ENCODE data around the gene CFAP119. TPM values are rescaled to one million over a fixed set of nuclear protein-coding genes. Genes with fewer than 3 reads are reported as not detected.

Gene CFAP119
- polyA plus RNA-seq, 3 donors, result 2.4 to 25.3 (median 3.5) TPM

DNA sequence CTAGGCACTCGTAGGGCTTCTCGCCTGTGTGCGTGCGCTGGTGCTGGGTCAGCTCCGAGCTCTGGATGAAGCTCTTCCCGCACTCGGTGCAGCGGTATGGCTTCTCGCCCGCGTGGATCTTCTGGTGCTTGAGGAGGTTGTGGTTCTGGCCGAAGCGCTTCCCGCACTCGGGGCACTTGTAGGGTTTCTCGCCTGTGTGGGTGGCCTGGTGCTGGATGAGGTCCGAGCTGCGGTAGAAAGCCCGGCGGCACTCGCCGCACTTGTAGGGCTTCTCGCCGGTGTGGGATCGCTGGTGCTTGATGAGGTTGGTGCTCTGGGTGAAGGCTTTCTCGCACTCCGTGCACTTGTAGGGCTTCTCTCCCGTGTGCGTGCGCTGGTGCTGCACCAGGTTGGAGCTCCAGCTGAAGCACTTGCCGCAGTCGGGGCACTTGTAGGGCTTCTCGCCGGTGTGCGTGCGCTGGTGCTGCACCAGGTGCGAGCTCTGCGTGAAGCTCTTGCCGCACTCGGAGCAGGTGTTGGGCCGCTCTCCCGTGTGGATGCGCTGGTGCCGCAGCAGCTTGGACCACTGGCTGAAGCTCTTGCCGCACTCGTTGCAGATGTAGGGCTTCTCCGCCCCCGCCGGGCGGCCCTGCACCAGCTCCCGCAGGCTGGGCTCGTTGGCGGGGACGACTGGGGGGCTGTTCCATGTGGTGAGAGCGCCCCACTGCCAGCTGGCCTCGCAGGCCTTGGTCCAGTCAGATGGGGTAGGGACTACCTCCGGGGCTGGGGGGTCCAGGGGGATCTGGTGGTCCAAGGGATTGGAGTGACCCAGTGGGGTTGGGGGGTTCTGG is 21.6 kb upstream of the CFAP119 start:
- peaks cover 3 to 6% (median 4%) of the 10 kb centered on the region in 3 donors for H3K27me3 Mint-ChIP-seq (ENCODE audit: low read depth in 3 of 3)
- H3K36me3 Mint-ChIP-seq, result peaks cover 16 to 31% of the 10 kb centered on the region in 2 donors
- H3K4me3 Mint-ChIP-seq, result no peak overlapping the region
- Histone ChIP-seq H3K9me3 (replicated peaks in 1 of 2; ENCODE audit: control insufficient read depth in 1 of 2, insufficient read depth in 1 of 2, low read length in 2 of 2) (no peaks in the 10 kb centered on the region), H2AFZ (ENCODE audit: insufficient read depth, low read depth, low read length, poor library complexity, severe bottlenecking) (no peak overlapping the region), H3K4me1 (ENCODE audit: control insufficient read depth in 1 of 2, insufficient read depth in 2 of 2, low read length in 2 of 2) (peaks cover 31 to 37% of the 10 kb centered on the region in 2 donors), H3K4me3 (replicated peaks in 1 of 3; ENCODE audit: low read depth in 2 of 3, low read length in 3 of 3) (no peak overlapping the region), H3K27ac (ENCODE audit: low read depth in 1 of 2, low read length in 2 of 2) (no peak overlapping the region), H3K9ac (ENCODE audit: insufficient read depth, low read length, poor library complexity, severe bottlenecking) (no peak overlapping the region), H3K36me3 (replicated peaks in 1 of 2; ENCODE audit: control insufficient read depth in 1 of 2, insufficient read depth in 2 of 2, low read length in 2 of 2) (peaks cover 19 to 25% of the 10 kb centered on the region in 2 donors), H3K79me2 (ENCODE audit: insufficient read depth, low read length) (peaks cover 24% of the 10 kb centered on the region), H3K27me3 (ENCODE audit: control insufficient read depth in 2 of 2, insufficient read depth in 2 of 2, low read length in 2 of 2) (no peaks in the 10 kb centered on the region), H3K4me2 (replicated peaks; ENCODE audit: extremely low read depth, low read length, poor library complexity, severe bottlenecking) (no peak overlapping the region), H4K20me1 (ENCODE audit: insufficient read depth, low read length) (no peaks in the 10 kb centered on the region)
- no peak for DNase-seq
- H3K4me1 Mint-ChIP-seq, result peaks cover 53% of the 10 kb centered on the region
- TF ChIP-seq, protein P1, sequence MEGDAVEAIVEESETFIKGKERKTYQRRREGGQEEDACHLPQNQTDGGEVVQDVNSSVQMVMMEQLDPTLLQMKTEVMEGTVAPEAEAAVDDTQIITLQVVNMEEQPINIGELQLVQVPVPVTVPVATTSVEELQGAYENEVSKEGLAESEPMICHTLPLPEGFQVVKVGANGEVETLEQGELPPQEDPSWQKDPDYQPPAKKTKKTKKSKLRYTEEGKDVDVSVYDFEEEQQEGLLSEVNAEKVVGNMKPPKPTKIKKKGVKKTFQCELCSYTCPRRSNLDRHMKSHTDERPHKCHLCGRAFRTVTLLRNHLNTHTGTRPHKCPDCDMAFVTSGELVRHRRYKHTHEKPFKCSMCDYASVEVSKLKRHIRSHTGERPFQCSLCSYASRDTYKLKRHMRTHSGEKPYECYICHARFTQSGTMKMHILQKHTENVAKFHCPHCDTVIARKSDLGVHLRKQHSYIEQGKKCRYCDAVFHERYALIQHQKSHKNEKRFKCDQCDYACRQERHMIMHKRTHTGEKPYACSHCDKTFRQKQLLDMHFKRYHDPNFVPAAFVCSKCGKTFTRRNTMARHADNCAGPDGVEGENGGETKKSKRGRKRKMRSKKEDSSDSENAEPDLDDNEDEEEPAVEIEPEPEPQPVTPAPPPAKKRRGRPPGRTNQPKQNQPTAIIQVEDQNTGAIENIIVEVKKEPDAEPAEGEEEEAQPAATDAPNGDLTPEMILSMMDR (IDR thresholded peaks at IDR 0.05), result no peak
- peak overlapping the region in 1 of 7 donors; percentile 64 for H3K27ac Mint-ChIP-seq
- intact Hi-C loops (cut with micrococcal nuclease), result no loop called here
- peaks cover 0 to 2% (median 0%) of the 10 kb centered on the region in 7 donors for H3K9me3 Mint-ChIP-seq
- WGBS (ENCODE audit: insufficient coverage), result 97% methylated on average over 53 of the region's 57 CpGs

DNA sequence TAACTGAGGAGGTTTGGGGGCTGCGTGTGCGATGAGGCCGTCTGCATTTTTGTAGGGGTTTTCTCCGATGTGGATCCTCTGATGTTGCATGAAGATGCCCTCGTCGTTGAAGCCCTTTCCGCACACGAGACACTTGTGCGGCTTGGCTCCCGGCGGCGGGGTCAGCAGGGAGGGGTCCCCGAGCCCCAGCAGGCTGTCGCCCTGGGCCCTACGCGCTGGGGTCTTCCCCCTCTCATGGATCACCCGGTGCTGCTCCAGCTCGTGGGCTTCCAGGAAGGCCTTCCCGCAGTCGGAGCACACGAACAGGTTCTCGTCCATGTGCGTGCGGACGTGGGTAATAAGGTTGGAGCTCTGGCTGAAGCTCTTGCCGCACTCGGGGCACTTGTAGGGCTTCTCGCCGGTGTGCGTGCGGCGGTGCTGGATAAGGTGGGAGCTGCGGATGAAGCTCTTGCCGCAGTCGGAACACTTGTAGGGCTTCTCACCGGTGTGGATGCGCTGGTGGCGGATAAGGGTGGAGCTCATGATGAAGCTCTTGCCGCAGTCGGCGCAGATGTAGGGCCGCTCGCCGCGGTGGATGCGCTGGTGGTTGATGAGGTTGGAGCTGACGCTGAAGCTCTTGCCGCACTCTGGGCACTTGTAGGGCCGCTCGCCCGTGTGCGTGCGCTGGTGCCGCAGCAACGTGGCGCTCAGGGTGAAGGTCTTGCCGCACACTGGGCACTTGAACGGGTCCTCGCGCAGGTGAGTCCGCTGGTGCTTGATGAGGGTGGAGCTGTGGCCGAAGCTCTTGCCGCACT is 20.8 kb upstream of the CFAP119 start:
- TF ChIP-seq, protein P1 (IDR thresholded peaks at IDR 0.05), result no peak
- peaks cover 2% of the 10 kb centered on the region for H4K20me1 ChIP-seq (ENCODE audit: insufficient read depth, low read length)
- H3K36me3 Mint-ChIP-seq, result peaks cover 16 to 31% of the 10 kb centered on the region in 2 donors
- peaks cover 49% of the 10 kb centered on the region for H3K4me1 Mint-ChIP-seq
- no peak overlapping the region for H3K27ac ChIP-seq (ENCODE audit: low read depth in 1 of 2, low read length in 2 of 2)
- 98% methylated on average over 45 of the region's 63 CpGs for WGBS (ENCODE audit: insufficient coverage)
- peaks cover 0 to 2% (median 0%) of the 10 kb centered on the region in 7 donors for H3K9me3 Mint-ChIP-seq
- H3K4me3 ChIP-seq (replicated peaks in 1 of 3; ENCODE audit: low read depth in 2 of 3, low read length in 3 of 3), result no peak overlapping the region
- H3K4me3 Mint-ChIP-seq, result no peak overlapping the region
- no peak overlapping the region for H2AFZ ChIP-seq (ENCODE audit: insufficient read depth, low read depth, low read length, poor library complexity, severe bottlenecking)
- peaks cover 24% of the 10 kb centered on the region for H3K79me2 ChIP-seq (ENCODE audit: insufficient read depth, low read length)
- H3K27me3 ChIP-seq (ENCODE audit: control insufficient read depth in 2 of 2, insufficient read depth in 2 of 2, low read length in 2 of 2), result no peaks in the 10 kb centered on the region
- no peak for DNase-seq
- H3K4me2 ChIP-seq (replicated peaks; ENCODE audit: extremely low read depth, low read length, poor library complexity, severe bottlenecking), result no peak overlapping the region
- intact Hi-C loops (cut with micrococcal nuclease), result no loop called here
- H3K9me3 ChIP-seq (replicated peaks in 1 of 2; ENCODE audit: control insufficient read depth in 1 of 2, insufficient read depth in 1 of 2, low read length in 2 of 2), result no peaks in the 10 kb centered on the region
- peaks cover 19 to 25% of the 10 kb centered on the region in 2 donors for H3K36me3 ChIP-seq (replicated peaks in 1 of 2; ENCODE audit: control insufficient read depth in 1 of 2, insufficient read depth in 2 of 2, low read length in 2 of 2)
- H3K9ac ChIP-seq (ENCODE audit: insufficient read depth, low read length, poor library complexity, severe bottlenecking), result no peak overlapping the region
- no peak overlapping the region for H3K27ac Mint-ChIP-seq
- H3K27me3 Mint-ChIP-seq (ENCODE audit: low read depth in 3 of 3), result peaks cover 0 to 4% (median 3%) of the 10 kb centered on the region in 3 donors
- H3K4me1 ChIP-seq (ENCODE audit: control insufficient read depth in 1 of 2, insufficient read depth in 2 of 2, low read length in 2 of 2), result peaks cover 27 to 32% of the 10 kb centered on the region in 2 donors
